ENCODE results near the gene SHOX. TPM values are rescaled to one million over a fixed set of nuclear protein-coding genes. Genes with fewer than 3 reads are reported as not detected.

SHOX gene
- total RNA-seq = not detected
- polyA plus RNA-seq (2013, experiment 1 of 2) = 0.14 TPM
- 0.37 TPM for polyA plus RNA-seq (2013, experiment 2 of 2)
- long read RNA-seq, experiment 1 = 0 reads
- long read RNA-seq, experiment 2 = 0 reads
- long read RNA-seq, experiment 3 = 0 reads
- long read RNA-seq, experiment 4 = 0 reads

- H3K4me1 ChIP-seq (ENCODE audit: control insufficient read depth, insufficient read depth, low read length) = peaks cover 8% of the 10 kb centered on the region
- H3K27me3 ChIP-seq (ENCODE audit: control insufficient read depth, insufficient read depth, low read length, poor library complexity, severe bottlenecking) = peaks cover 100% of the 10 kb centered on the region
- peaks cover 6% of the 10 kb centered on the region for H3K4me1 Mint-ChIP-seq
These were observed at the start of gene SHOX for GRCh38 chrX:630612-631496. SHOX (plus strand) TSS chrX:630791; CDS start chrX:630898, 107 bp downstream.

GRCh38 chrX:581066-581465 is 49.5 kb upstream of the SHOX start:
- H3K9me3 ChIP-seq (ENCODE audit: control insufficient read depth, low read length) = peaks cover 4% of the 10 kb centered on the region
- no peak overlapping the region for H3K9ac ChIP-seq (ENCODE audit: extremely low read depth, low read length, poor library complexity, severe bottlenecking)
- peaks cover 40% of the 10 kb centered on the region for H3K27me3 Mint-ChIP-seq (ENCODE audit: insufficient read depth)
- H3K4me3 ChIP-seq (ENCODE audit: low read length) = no peak overlapping the region
- no peaks in the 10 kb centered on the region for H3K36me3 Mint-ChIP-seq (ENCODE audit: low read depth)
- H3K4me1 Mint-ChIP-seq = no peaks in the 10 kb centered on the region
- no peak overlapping the region for H3K4me3 Mint-ChIP-seq
- WGBS, 2 experiments (ENCODE audit: insufficient coverage in 1 of 2, insufficient read length in 1 of 2) = 89 to 95% methylated on average over 1 of the region's 1 CpG
- no peak for TF ChIP-seq CTCF (conservative IDR thresholded peaks at IDR 0.05)
- DNase-seq = no peak
- H3K9me3 Mint-ChIP-seq = no peaks in the 10 kb centered on the region
- H3K27ac ChIP-seq (ENCODE audit: low read depth, low read length) = no peak overlapping the region
- H3K27me3 ChIP-seq (ENCODE audit: control insufficient read depth, insufficient read depth, low read length, poor library complexity, severe bottlenecking) = peaks cover 15% of the 10 kb centered on the region
- no peaks in the 10 kb centered on the region for H3K4me1 ChIP-seq (ENCODE audit: control insufficient read depth, insufficient read depth, low read length)
- no peaks in the 10 kb centered on the region for H3K36me3 ChIP-seq (ENCODE audit: control insufficient read depth, insufficient read depth, low read length)
- no peak overlapping the region for H3K27ac Mint-ChIP-seq

More at GRCh38 chrX:630612-631496, at the start of gene SHOX:
- peaks cover 6% of the 10 kb centered on the region for H3K9me3 ChIP-seq (ENCODE audit: control insufficient read depth, low read length)
- TF ChIP-seq CTCF (conservative IDR thresholded peaks at IDR 0.05) = no peak
- Mint-ChIP-seq H3K4me3 (peak within 1 kb of the TSS; percentile 48), H3K27ac (no peak within 1 kb of the TSS), H3K27me3 (ENCODE audit: insufficient read depth) (peaks cover 97% of the 10 kb centered on the region), H3K9me3 (no peaks in the 10 kb centered on the region), H3K36me3 (ENCODE audit: low read depth) (no peaks in the 10 kb centered on the region)
- H3K4me3 ChIP-seq (ENCODE audit: low read length) = peak within 1 kb of the TSS; percentile 56
- H3K36me3 ChIP-seq (ENCODE audit: control insufficient read depth, insufficient read depth, low read length) = no peaks in the 10 kb centered on the region
- WGBS, 2 experiments (ENCODE audit: insufficient coverage in 1 of 2, insufficient read length in 1 of 2) = 1 to 2% methylated on average over 18 to 84 of the region's 84 CpGs
- H3K27ac ChIP-seq (ENCODE audit: low read depth, low read length) = no peak within 1 kb of the TSS
- no peak within 1 kb of the TSS for H3K9ac ChIP-seq (ENCODE audit: extremely low read depth, low read length, poor library complexity, severe bottlenecking)
- DNase-seq = peak; percentile 80

GRCh38 chrX:581720-582298 is 48.8 kb upstream of the SHOX start:
- Histone ChIP-seq H3K27me3 (ENCODE audit: control insufficient read depth, insufficient read depth, low read length, poor library complexity, severe bottlenecking) (peaks cover 15% of the 10 kb centered on the region), H3K9ac (ENCODE audit: extremely low read depth, low read length, poor library complexity, severe bottlenecking) (no peak overlapping the region), H3K4me3 (ENCODE audit: low read length) (no peak overlapping the region), H3K36me3 (ENCODE audit: control insufficient read depth, insufficient read depth, low read length) (no peaks in the 10 kb centered on the region), H3K9me3 (ENCODE audit: control insufficient read depth, low read length) (peaks cover 4% of the 10 kb centered on the region), H3K27ac (ENCODE audit: low read depth, low read length) (no peak overlapping the region), H3K4me1 (ENCODE audit: control insufficient read depth, insufficient read depth, low read length) (no peaks in the 10 kb centered on the region)
- H3K4me1 Mint-ChIP-seq = no peaks in the 10 kb centered on the region
- no peak overlapping the region for H3K4me3 Mint-ChIP-seq
- TF ChIP-seq CTCF (conservative IDR thresholded peaks at IDR 0.05) = no peak
- no peak for DNase-seq
- H3K27ac Mint-ChIP-seq = no peak overlapping the region
- H3K9me3 Mint-ChIP-seq = no peaks in the 10 kb centered on the region
- H3K27me3 Mint-ChIP-seq (ENCODE audit: insufficient read depth) = peaks cover 36% of the 10 kb centered on the region
- no peaks in the 10 kb centered on the region for H3K36me3 Mint-ChIP-seq (ENCODE audit: low read depth)
- WGBS, 2 experiments (ENCODE audit: insufficient coverage in 1 of 2, insufficient read length in 1 of 2) = 71 to 72% methylated on average over 3 to 7 of the region's 7 CpGs

Data from endodermal cell (in vitro differentiated cells).